DOHH2 (cell line): ENCODE results near the gene CYP26C1.

ENCODE experiments used
- EZH2phosphoT487 ChIP-seq: fragments of 200-600 bp; sonication (generic); IDR thresholded peaks from 2 replicates; pipeline ENCODE4 v1.6.1; 2017; ENCODE audit warnings: borderline replicate concordance, mild to moderate bottlenecking, antibody characterized with exemption, low read length, moderate library complexity, mixed read lengths
- TF ChIP-seq, protein P1 (sequence below): fragments of 200-600 bp; sonication (generic); IDR thresholded peaks from one replicate; pipeline ENCODE4 v1.5.1; 2014; ENCODE audit warnings: antibody characterized with exemption, mild to moderate bottlenecking, low read depth, low read length; ENCODE audit not compliant: poor library complexity, severe bottlenecking

DNA sequence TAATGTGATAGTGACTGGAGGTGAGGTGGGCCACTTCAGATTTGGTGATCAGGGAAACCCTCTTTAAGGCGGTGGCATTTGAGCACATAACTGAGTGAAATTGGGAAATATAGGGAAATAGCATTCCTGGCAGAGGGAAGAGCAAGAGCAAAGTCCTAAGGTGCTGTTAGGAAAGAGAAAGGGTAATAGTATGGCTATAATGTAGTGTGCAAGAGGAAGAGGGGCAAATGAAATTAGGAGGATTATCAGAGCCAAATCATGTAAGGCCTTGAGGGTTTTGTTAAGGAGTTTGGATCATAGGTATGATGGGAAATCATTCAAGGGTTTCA is 27.8 kb upstream of the CYP26C1 start:
- TF ChIP-seq, protein P1, sequence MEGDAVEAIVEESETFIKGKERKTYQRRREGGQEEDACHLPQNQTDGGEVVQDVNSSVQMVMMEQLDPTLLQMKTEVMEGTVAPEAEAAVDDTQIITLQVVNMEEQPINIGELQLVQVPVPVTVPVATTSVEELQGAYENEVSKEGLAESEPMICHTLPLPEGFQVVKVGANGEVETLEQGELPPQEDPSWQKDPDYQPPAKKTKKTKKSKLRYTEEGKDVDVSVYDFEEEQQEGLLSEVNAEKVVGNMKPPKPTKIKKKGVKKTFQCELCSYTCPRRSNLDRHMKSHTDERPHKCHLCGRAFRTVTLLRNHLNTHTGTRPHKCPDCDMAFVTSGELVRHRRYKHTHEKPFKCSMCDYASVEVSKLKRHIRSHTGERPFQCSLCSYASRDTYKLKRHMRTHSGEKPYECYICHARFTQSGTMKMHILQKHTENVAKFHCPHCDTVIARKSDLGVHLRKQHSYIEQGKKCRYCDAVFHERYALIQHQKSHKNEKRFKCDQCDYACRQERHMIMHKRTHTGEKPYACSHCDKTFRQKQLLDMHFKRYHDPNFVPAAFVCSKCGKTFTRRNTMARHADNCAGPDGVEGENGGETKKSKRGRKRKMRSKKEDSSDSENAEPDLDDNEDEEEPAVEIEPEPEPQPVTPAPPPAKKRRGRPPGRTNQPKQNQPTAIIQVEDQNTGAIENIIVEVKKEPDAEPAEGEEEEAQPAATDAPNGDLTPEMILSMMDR = no peak
- TF ChIP-seq EZH2phosphoT487 = no peak
